ENCODE results near the gene ZSWIM5.
"Not testable (repeated sequence)": the region's sequence is repeated elsewhere in the genome, so short reads cannot be mapped to it uniquely, and the experiment has no call there.

Gene ZSWIM5

GRCh38 chr1:45146833-45147232 is 59.6 kb downstream of the ZSWIM5 start:
- DNase-seq (ENCODE audit: low read depth in 2 of 2): no peak

DNA sequence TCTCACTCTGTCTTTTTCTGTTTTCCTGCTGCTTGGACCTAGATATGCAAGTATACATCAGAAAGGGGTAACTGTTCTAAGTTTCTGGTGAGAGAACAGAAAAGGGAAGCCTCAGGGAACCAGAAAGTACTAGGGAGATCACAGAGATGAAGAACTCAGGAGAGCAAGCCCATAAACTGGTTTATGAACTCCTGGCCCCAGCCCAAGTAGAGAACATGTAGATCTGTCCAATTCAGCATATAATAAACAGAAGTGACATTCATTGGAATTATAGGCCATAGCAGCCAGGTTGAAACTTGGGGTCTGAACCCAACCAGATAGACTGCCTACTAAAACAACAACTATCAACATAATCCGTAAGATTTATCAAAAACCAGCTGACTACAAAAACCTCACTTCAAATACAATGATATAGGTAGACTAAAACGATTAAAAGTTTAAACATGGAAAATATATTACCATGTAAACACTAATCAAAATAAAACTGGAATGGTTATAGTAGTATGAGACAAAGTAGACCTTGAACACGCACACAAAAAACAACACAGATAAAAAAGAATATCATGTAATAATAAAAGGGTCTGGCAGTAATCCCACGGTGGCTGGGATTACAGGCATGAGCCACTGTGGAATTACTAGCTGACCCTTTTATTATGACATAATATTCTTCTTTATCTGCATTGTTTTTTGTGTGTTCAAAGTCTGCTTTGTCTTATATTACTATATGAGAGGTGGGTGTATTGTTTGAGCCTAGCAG is 65.0 kb downstream of the ZSWIM5 start:
- no peak for DNase-seq (ENCODE audit: low read depth in 2 of 2)

GRCh38 chr1:45136984-45137383 is 69.4 kb downstream of the ZSWIM5 start:
- DNase-seq (ENCODE audit: low read depth in 2 of 2): no peak

GRCh38 chr1:45135316-45135715 is 71.1 kb downstream of the ZSWIM5 start:
- DNase-seq (ENCODE audit: low read depth in 2 of 2): no peak

DNA sequence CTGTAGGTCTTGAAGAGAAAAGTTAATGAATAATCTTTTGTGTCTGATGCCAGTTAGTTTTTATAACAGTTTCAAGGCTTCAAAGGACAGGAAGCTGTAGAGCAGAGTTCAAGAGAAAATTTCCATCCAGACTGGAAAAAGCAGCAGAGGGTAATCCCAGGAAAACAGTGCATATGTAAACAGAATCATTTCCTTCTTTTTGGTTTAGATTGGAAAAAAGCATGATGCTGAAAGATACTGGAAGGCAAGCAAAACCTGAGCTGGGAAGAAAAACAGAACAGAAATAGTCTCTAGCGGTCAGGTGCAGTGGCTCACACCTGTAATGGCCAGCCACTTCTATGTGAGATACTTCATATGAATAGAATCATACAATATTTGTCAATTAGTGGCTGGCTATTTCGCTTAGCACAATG is 71.9 kb downstream of the ZSWIM5 start:
- no peak for DNase-seq (ENCODE audit: low read depth in 2 of 2)

- not testable (repeated sequence) for DNase-seq (ENCODE audit: low read depth in 2 of 2)
Measured at GRCh38 chr1:45132719-45133118, 73.7 kb downstream of the ZSWIM5 start.

- no peak for DNase-seq (ENCODE audit: low read depth in 2 of 2)
Measured at GRCh38 chr1:45123358-45123757, 83.0 kb downstream of the ZSWIM5 start.

DNA sequence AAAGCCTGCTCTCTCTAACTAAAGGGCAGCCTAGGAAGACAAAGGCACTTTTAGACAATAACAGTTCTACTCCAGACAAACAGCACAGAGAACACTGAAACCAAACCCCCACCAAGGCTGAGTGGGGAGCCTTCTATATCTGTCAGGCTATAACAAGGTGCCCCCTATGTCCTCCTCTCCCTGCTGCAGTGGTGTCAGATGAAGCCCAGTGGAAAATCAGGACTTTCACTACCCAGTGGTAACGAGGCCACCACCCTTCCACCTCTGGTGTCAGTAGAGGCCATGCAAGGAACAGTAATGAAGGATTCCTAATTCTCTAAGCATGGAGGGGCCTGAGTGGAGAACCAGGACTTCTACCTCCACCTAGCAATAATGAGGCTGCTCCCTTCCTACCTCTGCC is 83.7 kb downstream of the ZSWIM5 start:
- DNase-seq (ENCODE audit: low read depth in 2 of 2): no peak

GRCh38 chr1:45117766-45118165 is 88.6 kb downstream of the ZSWIM5 start:
- DNase-seq (ENCODE audit: low read depth in 2 of 2): no peak

- no peak for DNase-seq (ENCODE audit: low read depth in 2 of 2)
Measured at GRCh38 chr1:45116820-45117219, 89.6 kb downstream of the ZSWIM5 start.

- no peak for DNase-seq (ENCODE audit: low read depth in 2 of 2)
Measured at GRCh38 chr1:45116340-45116739, 90.1 kb downstream of the ZSWIM5 start.

GRCh38 chr1:45115198-45115597 is 91.2 kb downstream of the ZSWIM5 start:
- not testable (repeated sequence) for DNase-seq (ENCODE audit: low read depth in 2 of 2)

DNA sequence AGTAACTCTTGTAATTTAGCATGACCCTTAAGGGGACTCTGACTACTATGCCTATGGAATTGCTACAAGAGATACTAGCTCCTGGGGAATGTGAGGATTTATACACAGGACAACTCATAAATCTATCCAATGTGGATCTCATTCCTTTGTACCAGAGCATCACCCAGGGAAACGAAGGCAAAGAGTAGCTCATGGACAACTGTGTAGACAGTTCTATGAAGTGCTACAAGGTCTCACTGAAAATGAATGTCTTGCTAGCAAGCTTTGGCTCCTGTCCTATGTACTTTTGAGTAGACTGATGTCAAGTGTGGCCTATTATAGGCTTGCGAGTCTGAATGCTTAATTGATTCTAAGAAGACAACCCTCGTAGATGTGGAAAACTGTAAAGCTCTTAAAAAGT is 93.7 kb downstream of the ZSWIM5 start:
- DNase-seq (ENCODE audit: low read depth in 2 of 2): no peak

GRCh38 chr1:45111239-45111638 is 95.2 kb downstream of the ZSWIM5 start:
- DNase-seq (ENCODE audit: low read depth in 2 of 2): no peak

DNA sequence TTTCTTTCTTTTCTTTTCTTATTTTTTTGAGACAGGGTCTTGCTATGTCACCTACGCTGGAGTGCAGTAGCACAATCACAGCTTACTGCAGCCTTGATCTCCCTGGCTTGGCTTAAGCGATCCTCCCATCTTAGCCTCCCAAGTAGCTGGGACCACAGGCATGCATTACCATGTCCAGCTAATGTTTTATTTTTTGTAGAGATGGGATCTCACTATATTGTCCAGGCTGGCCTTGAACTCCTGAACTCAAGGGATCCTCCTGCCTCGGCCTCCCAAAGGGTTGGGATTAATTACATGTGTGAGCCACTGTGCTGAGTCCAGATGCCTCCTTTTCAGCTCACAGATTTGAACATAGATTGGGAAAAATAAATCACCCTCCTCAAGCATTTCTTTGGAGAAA is 98.6 kb downstream of the ZSWIM5 start:
- no peak for DNase-seq (ENCODE audit: low read depth in 2 of 2)

DNA sequence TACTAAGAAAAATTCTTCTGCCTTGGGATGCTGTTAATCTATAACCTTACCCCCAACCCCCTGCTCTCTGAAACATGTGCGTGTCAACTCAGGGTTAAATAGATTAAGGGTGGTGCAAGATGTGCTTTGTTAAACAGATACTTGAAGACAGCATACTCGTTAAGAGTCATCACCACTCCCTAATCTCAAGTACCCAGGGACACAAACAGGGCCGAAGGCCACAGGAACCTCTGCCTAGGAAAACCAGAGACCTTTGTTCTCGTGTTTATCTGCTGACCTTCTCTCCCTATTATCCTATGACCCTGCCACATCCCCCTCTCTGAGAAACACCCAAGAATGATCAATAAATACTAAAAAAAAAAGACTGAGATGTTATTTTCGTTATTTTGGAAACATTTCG is 99.5 kb downstream of the ZSWIM5 start:
- not testable (repeated sequence) for DNase-seq (ENCODE audit: low read depth in 2 of 2)

GRCh38 chr1:45106156-45106545 is 100.3 kb downstream of the ZSWIM5 start:
- not testable (repeated sequence) for DNase-seq (ENCODE audit: low read depth in 2 of 2)

DNA sequence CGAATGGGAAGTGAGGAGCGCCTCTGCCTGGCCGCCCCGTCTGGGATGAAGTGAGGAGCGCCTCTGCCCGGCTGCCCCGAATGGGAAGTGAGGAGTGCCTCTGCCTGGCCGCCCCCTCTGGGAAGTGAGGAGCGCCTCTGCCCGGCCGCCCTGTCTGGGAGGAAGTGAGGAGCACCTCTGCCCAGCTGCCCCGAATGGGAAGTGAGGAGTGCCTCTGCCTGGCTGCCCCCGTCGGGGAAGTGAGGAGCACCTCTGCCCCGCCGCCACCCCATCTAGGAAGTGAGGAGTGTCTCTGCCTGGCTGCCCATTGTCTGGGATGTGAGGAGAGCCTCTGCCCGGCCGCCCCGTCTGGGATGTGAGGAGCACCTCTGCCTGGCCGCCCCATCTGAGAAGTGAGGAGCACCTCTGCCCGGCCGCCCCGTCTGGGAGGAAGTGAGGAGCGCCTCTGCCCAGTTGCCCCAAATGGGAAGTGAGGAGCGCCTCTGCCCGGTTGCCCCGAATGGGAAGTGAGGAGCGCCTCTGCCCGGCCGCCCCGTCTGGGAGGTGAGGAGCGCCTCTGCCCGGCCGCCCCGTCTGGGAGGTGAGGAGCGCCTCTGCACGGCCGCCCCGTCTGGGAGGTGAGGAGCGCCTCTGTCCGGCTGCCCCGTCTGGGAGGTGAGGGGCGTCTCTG is 100.8 kb downstream of the ZSWIM5 start:
- DNase-seq (ENCODE audit: low read depth in 2 of 2): not testable (repeated sequence)

- no peak for DNase-seq (ENCODE audit: low read depth in 2 of 2)
Measured at GRCh38 chr1:45103534-45103933, 102.9 kb downstream of the ZSWIM5 start.

DNA sequence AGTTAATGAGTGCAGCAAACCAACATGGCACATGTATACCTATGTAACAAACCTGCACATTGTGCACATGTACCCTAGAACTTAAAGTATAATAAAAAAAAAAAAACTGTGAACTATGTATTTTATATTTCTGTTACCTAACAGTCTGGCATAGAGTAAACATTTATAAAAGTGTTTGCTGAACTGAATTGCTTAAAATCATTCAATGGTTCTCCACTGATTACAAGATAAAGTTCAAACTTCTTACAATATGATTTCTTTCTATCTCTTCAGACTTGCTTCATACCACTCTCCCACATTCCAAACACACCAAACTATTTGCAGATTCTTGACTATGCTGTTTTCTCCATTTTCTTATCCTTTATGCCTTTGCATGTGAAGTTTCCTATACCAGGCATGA is 104.5 kb downstream of the ZSWIM5 start:
- no peak for DNase-seq (ENCODE audit: low read depth in 2 of 2)

- not testable (repeated sequence) for DNase-seq (ENCODE audit: low read depth in 2 of 2)
Measured at GRCh38 chr1:45101528-45101927, 104.9 kb downstream of the ZSWIM5 start.

GRCh38 chr1:45097944-45098343 is 108.5 kb downstream of the ZSWIM5 start:
- DNase-seq (ENCODE audit: low read depth in 2 of 2): no peak

DNA sequence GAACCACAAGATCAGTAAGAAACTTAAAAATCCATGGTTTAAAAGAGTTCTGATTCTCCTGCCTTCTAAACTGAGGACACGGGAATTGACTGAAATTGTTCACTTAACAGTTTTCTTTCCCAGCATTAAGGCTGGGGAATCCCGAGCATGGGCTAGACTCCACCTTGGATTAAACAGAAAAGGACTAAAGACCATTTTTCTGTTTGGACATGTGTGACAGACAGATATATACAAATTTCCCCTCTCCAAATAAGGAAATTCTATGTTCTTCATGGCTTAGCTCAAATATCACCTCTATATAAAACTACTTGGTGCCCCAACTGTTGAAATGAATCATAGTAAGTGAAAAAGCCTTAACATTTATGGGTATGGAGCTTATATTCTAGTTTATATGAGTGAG is 109.3 kb downstream of the ZSWIM5 start:
- DNase-seq (ENCODE audit: low read depth in 2 of 2): no peak

All from stimulated activated CD8-positive, alpha-beta memory T cell treated with anti-CD3 and anti-CD28 coated beads, Interleukin-15, amount 100 ng/mL, for 48 hours (primary cell).